Measurements from ENCODE around the gene ZSCAN10. TPM values are rescaled to one million over a fixed set of nuclear protein-coding genes. Genes with fewer than 3 reads are reported as not detected.
A peak's percentile ranks its signal among the peaks of the same experiment; 100 is the strongest.

Gene ZSCAN10
- total RNA-seq, 3 donors from 2014 or later, result 0.11 TPM; not detected in 1

- no peaks in the 10 kb centered on the region for H3K9me3 Mint-ChIP-seq
- no peaks in the 10 kb centered on the region for H3K36me3 Mint-ChIP-seq (ENCODE audit: insufficient read depth)
- peak overlapping the region; percentile 83 for H3K4me3 Mint-ChIP-seq
- DNase-seq, result peak; percentile 87
- peaks cover 24% of the 10 kb centered on the region for H3K4me1 Mint-ChIP-seq (ENCODE audit: low read depth)
- peak; percentile 94 for ATAC-seq
- H3K27me3 Mint-ChIP-seq (ENCODE audit: low read depth), result no peaks in the 10 kb centered on the region
Measured at GRCh38 chr16:3106205-3106928, 7.3 kb upstream of the ZSCAN10 start.

GRCh38 chr16:3101841-3102470, 2.9 kb upstream of the ZSCAN10 start:
- Mint-ChIP-seq H3K27me3 (ENCODE audit: low read depth) (no peaks in the 10 kb centered on the region), H3K9me3 (no peaks in the 10 kb centered on the region), H3K4me3 (peak overlapping the region; percentile 78), H3K4me1 (ENCODE audit: low read depth) (peaks cover 35% of the 10 kb centered on the region), H3K36me3 (ENCODE audit: insufficient read depth) (no peaks in the 10 kb centered on the region)
- no peak for DNase-seq
- no peak for ATAC-seq

GRCh38 chr16:3101018-3101840, 2.1 kb upstream of the ZSCAN10 start:
- H3K36me3 Mint-ChIP-seq (ENCODE audit: insufficient read depth), result no peaks in the 10 kb centered on the region
- peaks cover 32% of the 10 kb centered on the region for H3K4me1 Mint-ChIP-seq (ENCODE audit: low read depth)
- no peak for ATAC-seq
- peak; percentile 22 for DNase-seq
- H3K9me3 Mint-ChIP-seq, result no peaks in the 10 kb centered on the region
- H3K27me3 Mint-ChIP-seq (ENCODE audit: low read depth), result no peaks in the 10 kb centered on the region
- peak overlapping the region; percentile 78 for H3K4me3 Mint-ChIP-seq

DNA sequence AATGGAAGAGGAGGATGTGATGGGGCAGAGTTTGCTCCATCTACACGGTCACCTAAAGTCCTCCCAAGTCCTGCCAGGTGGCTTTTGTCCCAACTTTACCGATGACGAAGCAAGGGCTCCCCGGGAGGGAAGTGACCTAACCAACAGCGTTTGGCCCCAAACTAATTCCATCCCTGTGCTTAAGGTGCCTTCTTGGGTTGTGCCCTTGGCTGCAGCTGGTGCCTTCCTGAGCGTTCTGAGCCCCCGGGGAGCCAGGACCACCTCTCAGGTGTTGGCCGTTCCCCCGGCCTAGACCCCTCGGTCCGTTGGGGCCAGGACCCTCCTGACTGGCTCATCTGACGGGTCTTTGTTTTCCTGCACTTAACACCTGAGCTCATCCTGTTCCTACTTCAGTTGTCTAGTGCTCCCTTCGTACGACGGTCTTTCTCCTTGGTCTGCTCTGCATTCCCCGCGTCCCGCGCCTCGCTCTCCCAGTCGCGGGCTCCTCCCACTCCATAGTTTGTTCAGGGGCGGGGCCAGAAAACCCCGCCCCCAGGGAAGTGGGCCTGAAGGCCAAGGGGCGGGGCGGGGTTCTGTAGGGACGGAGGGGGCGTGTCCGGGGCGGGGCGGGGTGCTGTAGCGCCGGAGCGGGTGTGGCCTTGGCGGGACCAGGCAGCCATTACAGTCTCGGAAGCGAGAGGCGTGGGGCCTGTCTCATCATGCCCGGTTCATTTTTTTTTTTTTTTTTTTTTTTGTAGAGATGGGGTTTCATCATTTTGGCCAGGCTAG, 822 bp upstream of the ZSCAN10 start:
- peaks cover 36% of the 10 kb centered on the region for H3K4me1 Mint-ChIP-seq (ENCODE audit: low read depth)
- H3K36me3 Mint-ChIP-seq (ENCODE audit: insufficient read depth), result no peaks in the 10 kb centered on the region
- DNase-seq, result peak; percentile 92
- no peaks in the 10 kb centered on the region for H3K27me3 Mint-ChIP-seq (ENCODE audit: low read depth)
- H3K9me3 Mint-ChIP-seq, result no peaks in the 10 kb centered on the region
- peak; percentile 89 to 92 for ATAC-seq
- peak overlapping the region; percentile 70 for H3K4me3 Mint-ChIP-seq

GRCh38 chr16:3099395-3099731, 269 bp upstream of the ZSCAN10 start:
- Mint-ChIP-seq H3K9me3 (no peaks in the 10 kb centered on the region), H3K4me3 (no peak overlapping the region), H3K36me3 (ENCODE audit: insufficient read depth) (no peaks in the 10 kb centered on the region), H3K4me1 (ENCODE audit: low read depth) (peaks cover 39% of the 10 kb centered on the region), H3K27me3 (ENCODE audit: low read depth) (no peaks in the 10 kb centered on the region)
- DNase-seq (no peak), ATAC-seq (no peak)

DNA sequence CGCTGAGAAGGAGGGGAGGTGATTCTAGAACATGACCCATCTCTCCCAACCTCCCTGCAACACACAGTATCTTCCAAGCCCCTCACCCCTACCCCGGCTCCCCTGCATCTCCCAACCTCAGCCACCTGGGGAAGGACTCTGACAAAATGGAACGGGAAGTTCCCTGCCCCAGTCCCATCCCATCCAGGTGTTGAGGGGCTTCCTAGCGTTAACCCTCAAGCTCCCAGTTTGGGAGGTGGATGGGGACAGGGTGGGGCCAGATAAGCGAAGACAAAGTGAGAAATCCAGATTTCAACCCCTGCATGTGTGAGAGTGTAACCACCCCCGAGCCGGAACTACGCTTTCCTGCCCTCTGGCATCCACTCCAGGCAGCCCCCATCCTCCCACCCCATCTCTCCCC, 1.8 kb downstream of the ZSCAN10 start:
- ATAC-seq (no peak), DNase-seq (no peak)
- Mint-ChIP-seq H3K4me3 (no peak overlapping the region), H3K4me1 (ENCODE audit: low read depth) (peaks cover 34% of the 10 kb centered on the region), H3K9me3 (no peaks in the 10 kb centered on the region), H3K27me3 (ENCODE audit: low read depth) (no peaks in the 10 kb centered on the region), H3K36me3 (ENCODE audit: insufficient read depth) (no peaks in the 10 kb centered on the region)

- H3K4me1 Mint-ChIP-seq (ENCODE audit: low read depth), result peaks cover 30% of the 10 kb centered on the region
- no peaks in the 10 kb centered on the region for H3K36me3 Mint-ChIP-seq (ENCODE audit: insufficient read depth)
- H3K4me3 Mint-ChIP-seq, result no peak overlapping the region
- ATAC-seq (no peak), DNase-seq (no peak)
- H3K27me3 Mint-ChIP-seq (ENCODE audit: low read depth), result no peaks in the 10 kb centered on the region
- H3K9me3 Mint-ChIP-seq, result no peaks in the 10 kb centered on the region
Measured at GRCh38 chr16:3096362-3096761, 2.7 kb downstream of the ZSCAN10 start.

GRCh38 chr16:3095869-3096268, 3.2 kb downstream of the ZSCAN10 start:
- no peaks in the 10 kb centered on the region for H3K27me3 Mint-ChIP-seq (ENCODE audit: low read depth)

GRCh38 chr16:3094289-3095027, 4.6 kb downstream of the ZSCAN10 start:
- no peaks in the 10 kb centered on the region for H3K27me3 Mint-ChIP-seq (ENCODE audit: low read depth)
- no peaks in the 10 kb centered on the region for H3K9me3 Mint-ChIP-seq
- peak; percentile 42 to 52 for ATAC-seq
- no peaks in the 10 kb centered on the region for H3K36me3 Mint-ChIP-seq (ENCODE audit: insufficient read depth)
- peaks cover 24% of the 10 kb centered on the region for H3K4me1 Mint-ChIP-seq (ENCODE audit: low read depth)
- DNase-seq, result peak; percentile 43
- no peak overlapping the region for H3K4me3 Mint-ChIP-seq

More at GRCh38 chr16:3095869-3096268, 3.2 kb downstream of the ZSCAN10 start:
- peak; percentile 48 for DNase-seq
- Mint-ChIP-seq H3K4me3 (no peak overlapping the region), H3K4me1 (ENCODE audit: low read depth) (peaks cover 30% of the 10 kb centered on the region), H3K9me3 (no peaks in the 10 kb centered on the region), H3K36me3 (ENCODE audit: insufficient read depth) (no peaks in the 10 kb centered on the region)
- ATAC-seq, result peak; percentile 62 to 63

- Mint-ChIP-seq H3K4me1 (ENCODE audit: low read depth) (peaks cover 34% of the 10 kb centered on the region), H3K4me3 (no peak overlapping the region), H3K27me3 (ENCODE audit: low read depth) (no peaks in the 10 kb centered on the region), H3K9me3 (no peaks in the 10 kb centered on the region), H3K36me3 (ENCODE audit: insufficient read depth) (no peaks in the 10 kb centered on the region)
- no peak for DNase-seq
- ATAC-seq, result no peak
Measured at GRCh38 chr16:3092501-3092941, 6.6 kb downstream of the ZSCAN10 start.

DNA sequence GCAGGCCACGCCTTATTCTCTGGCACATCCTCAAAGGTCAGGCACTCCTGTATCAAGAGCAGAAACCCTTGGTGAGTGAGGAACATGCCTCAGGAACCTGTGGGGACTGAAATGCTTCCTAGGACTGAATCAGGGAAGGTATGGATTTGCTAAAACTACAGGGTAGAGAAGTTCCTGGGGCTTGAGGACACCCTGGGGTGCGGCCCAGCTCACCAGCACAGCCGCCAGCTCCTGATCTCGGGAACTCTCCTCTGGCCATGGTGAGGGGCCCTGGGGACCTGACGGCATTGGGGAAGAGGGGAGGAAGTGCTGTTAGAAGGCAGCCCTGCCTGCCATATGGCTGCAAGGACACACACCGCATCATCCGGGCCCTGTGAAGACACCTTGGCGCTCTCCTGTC, 7.5 kb downstream of the ZSCAN10 start:
- ATAC-seq (no peak), DNase-seq (no peak)
- H3K4me3 Mint-ChIP-seq, result no peak overlapping the region
- peaks cover 41% of the 10 kb centered on the region for H3K4me1 Mint-ChIP-seq (ENCODE audit: low read depth)
- H3K27me3 Mint-ChIP-seq (ENCODE audit: low read depth), result no peaks in the 10 kb centered on the region
- no peaks in the 10 kb centered on the region for H3K36me3 Mint-ChIP-seq (ENCODE audit: insufficient read depth)
- no peaks in the 10 kb centered on the region for H3K9me3 Mint-ChIP-seq

DNA sequence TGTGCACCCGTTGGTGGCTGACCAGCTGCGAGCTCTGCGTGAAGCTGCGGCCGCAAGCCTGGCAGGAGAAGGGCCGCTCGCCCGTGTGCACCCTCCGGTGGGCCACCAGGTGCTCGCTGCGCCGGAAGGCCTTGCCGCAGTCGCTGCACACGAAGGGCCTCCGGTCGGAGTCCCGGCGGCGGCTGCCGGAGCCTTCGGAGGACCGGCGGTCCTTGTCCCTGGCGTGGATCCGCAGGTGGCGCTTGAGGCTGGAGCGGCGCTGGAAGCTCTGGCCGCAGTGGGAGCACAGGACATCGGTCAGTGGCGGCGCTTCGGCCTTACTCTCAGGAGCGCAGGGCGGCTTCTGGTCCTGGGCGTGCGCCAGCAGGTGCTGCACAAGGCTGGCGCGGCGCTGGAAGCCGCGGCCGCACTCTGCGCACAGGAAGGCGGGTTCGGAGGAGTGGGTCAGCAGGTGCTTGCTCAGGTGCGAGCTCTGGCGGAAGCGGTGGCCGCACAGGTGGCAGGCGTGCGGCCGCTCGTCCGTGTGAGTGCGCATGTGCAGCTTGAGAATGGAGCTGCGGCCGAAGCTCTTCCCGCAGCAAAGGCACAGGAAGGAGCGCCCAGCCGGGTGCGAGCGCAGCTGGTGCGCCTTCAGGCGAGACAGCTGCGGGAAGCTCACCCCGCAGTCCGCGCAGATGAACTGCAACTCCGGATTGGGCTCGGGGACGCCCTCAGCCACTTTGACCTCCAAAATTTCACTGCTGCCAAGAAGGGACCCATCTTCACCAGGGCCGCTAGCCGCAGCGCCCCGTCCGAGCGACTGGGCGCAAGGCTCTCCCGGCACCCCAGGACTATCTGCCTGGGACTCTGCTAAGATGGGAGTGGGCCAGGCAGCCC, 9.1 kb downstream of the ZSCAN10 start:
- H3K4me1 Mint-ChIP-seq (ENCODE audit: low read depth), result peaks cover 43% of the 10 kb centered on the region
- no peak for DNase-seq
- H3K27me3 Mint-ChIP-seq (ENCODE audit: low read depth), result no peaks in the 10 kb centered on the region
- H3K36me3 Mint-ChIP-seq (ENCODE audit: insufficient read depth), result no peaks in the 10 kb centered on the region
- H3K4me3 Mint-ChIP-seq, result no peak overlapping the region
- ATAC-seq, result no peak
- no peaks in the 10 kb centered on the region for H3K9me3 Mint-ChIP-seq

Measured in activated T-cell treated with anti-CD3 and anti-CD28 coated beads, Interleukin-2, amount 50 U/mL, for 4 hours (primary cell).